Stomach (tissue), 9 donors: ENCODE measurements around the gene FBXL20. TPM values are rescaled to one million over a fixed set of nuclear protein-coding genes. Genes with fewer than 3 reads are reported as not detected.
"Not testable (repeated sequence)": the region's sequence is repeated elsewhere in the genome, so short reads cannot be mapped to it uniquely, and the experiment has no call there.

Experiments used
- DNase-seq, 2 donors: peaks; one replicate each; pipeline versions ENCODE4 v3.0.0 to v3.0.0-alpha.2; 2013 to 2019
- H3K27ac ChIP-seq, 5 donors: fragments of 200-600 bp in 4 of 5; sonication (generic) in 4 of 5; one replicate each; pipeline ENCODE4 v1.5.1; 2013 to 2019; ENCODE audit warnings: mild to moderate bottlenecking in 1 of 5, moderate library complexity in 1 of 5
- H3K27me3 ChIP-seq, 3 donors: fragments of 200-600 bp; sonication (generic); one replicate each; pipeline ENCODE4 v1.5.1; 2017 to 2019; ENCODE audit warnings: mixed run types in 1 of 3
- H3K36me3 ChIP-seq, 4 donors: fragments of 200-600 bp; sonication (generic); 1 replicate in 3 of 4; 2 replicates in 1 of 4; pipeline ENCODE4 v1.5.1; 2016 to 2019
- H3K4me1 ChIP-seq, 4 donors: fragments of 200-600 bp; sonication (generic); one replicate each; pipeline ENCODE4 v1.5.1; 2016 to 2019
- H3K4me3 ChIP-seq, 4 donors: fragments of 200-600 bp; sonication (generic) in 3 of 4; one replicate each; pipeline ENCODE4 v1.5.1; 2016 to 2019; ENCODE audit warnings: mild to moderate bottlenecking in 1 of 4
- H3K9me3 ChIP-seq, 4 donors: fragments of 200-600 bp; sonication (generic); one replicate each; pipeline ENCODE4 v1.5.1; 2016 to 2019
- EP300 ChIP-seq: sonication (generic); formaldehyde crosslinking; IDR thresholded peaks from one replicate; pipeline ENCODE4 v1.6.1; 2017; ENCODE audit warnings: antibody characterized with exemption
- POLR2A ChIP-seq, 4 donors: fragments of 450-650 bp; IDR thresholded peaks; one replicate each; pipeline ENCODE4 v1.6.1; 2016; ENCODE audit warnings: antibody characterized with exemption in 4 of 4, control low read depth in 2 of 4, mild to moderate bottlenecking in 1 of 4, moderate library complexity in 1 of 4
- POLR2AphosphoS5 ChIP-seq, 3 donors: sonication (generic); formaldehyde crosslinking; IDR thresholded peaks; one replicate each; pipeline ENCODE4 v1.6.1; 2016; ENCODE audit warnings: antibody characterized with exemption in 3 of 3
- WGBS, 5 donors: extraction: QIAGEN DNeasy Blood & Tissue Kit in 3 of 5; methylation state at CpG; one replicate each; pipeline versions ENCODE4 v1.1.5 to v1.1.7; 2013 to 2018; 5-methylcytosine and 5-hydroxymethylcytosine counted together
- intact Hi-C: fragments of 100-400 bp; cut with DNase I; formaldehyde crosslinking; loops from one replicate; pipeline ENCODE4 v1.15.1; 2023; ENCODE audit warnings: low total_unique reads
- polyA plus RNA-seq, 3 donors: library from polyadenylated mRNA; stranded (reverse); fragments of 200-250 nt; gene quantifications; one replicate each; pipeline ENCODE4 v1.2.3, GENCODE V29; 2013
- total RNA-seq, 5 donors: library from RNA; depleted of rRNA; stranded (reverse); fragments of >200 nt; gene quantifications; one replicate each; pipeline versions ENCODE4 v1.1.0 to v1.2.3, GENCODE V29; 2014 to 2016
- TF ChIP-seq, protein P1 (sequence below), 7 experiments: fragments of 450-650 bp in 4 of 7; fragments of 200-600 bp in 3 of 7; sonication (generic) in 3 of 7; IDR thresholded peaks; one replicate each; pipeline ENCODE4 v1.5.1; 2016 to 2019; ENCODE audit warnings: antibody characterized with exemption in 7 of 7, control low read depth in 2 of 7, mild to moderate bottlenecking in 1 of 7
- donor health status: healthy with polysubstance abuse.
- donor health status: Bipolar disorder and iron deficiency.
- donor health status: healthy.

Gene FBXL20
- total and polyA plus RNA-seq, 8 donors: 1.5 to 18.4 (median 8.0) TPM

DNA sequence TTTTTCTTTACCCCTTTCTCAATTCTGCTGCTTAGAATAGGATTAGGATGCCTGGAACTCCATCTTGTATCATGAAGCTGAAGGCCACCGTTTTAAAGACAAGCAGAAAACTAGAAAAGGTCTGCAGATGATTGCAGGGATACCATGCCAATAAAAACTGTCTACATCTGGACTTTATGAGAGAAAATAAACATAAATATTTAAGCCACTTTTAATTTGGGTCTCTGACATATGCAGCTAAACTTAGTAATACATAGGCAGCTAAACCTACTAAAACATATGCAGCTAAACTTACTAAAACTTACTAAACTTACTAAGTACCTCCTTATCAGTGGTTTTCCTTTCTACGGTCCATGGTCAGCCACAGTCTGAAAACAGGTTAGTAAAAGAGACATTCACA, 48.4 kb downstream of the FBXL20 start:
- H3K36me3 ChIP-seq: no peaks in the 10 kb centered on the region
- no peak for DNase-seq
- TF ChIP-seq POLR2AphosphoS5 (IDR thresholded peaks at IDR 0.05): no peak
- intact Hi-C loops: no loop called here
- H3K4me1 ChIP-seq: peaks cover 0 to 32% (median 20%) of the 10 kb centered on the region in 4 donors
- H3K27me3 ChIP-seq: no peaks in the 10 kb centered on the region
- WGBS, 5 donors: 40 to 65% (median 43%) methylated on average over 2 of the region's 2 CpGs
- H3K9me3 ChIP-seq: no peaks in the 10 kb centered on the region
- no peak overlapping the region for H3K27ac ChIP-seq
- H3K4me3 ChIP-seq: no peak overlapping the region

DNA sequence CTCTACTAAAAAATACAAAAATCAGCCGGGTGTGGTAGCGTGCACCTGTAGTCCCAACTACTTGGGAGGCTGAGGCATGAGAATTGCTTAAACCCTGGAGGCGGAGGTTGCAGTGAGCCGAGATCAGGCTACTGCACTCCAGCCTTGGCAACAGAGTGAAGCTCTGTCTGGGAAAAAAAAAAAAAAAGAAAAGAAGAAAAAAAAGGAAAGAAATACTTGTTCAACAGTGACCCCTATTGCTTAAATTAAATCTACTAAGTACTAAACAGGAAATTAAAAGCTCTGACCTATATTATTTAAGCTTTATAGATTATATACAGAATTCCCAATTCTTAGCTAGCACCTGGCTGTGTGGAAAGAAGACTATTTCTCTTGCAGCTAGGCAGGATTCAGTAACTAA, 48.9 kb downstream of the FBXL20 start:
- WGBS, 5 donors: 59 to 76% (median 66%) methylated on average over 4 of the region's 4 CpGs
- Histone ChIP-seq H3K27ac (no peak overlapping the region), H3K9me3 (no peaks in the 10 kb centered on the region), H3K4me3 (no peak overlapping the region), H3K4me1 (peaks cover 0 to 27% (median 17%) of the 10 kb centered on the region in 4 donors), H3K27me3 (no peaks in the 10 kb centered on the region), H3K36me3 (no peaks in the 10 kb centered on the region)
- no peak for DNase-seq
- TF ChIP-seq, protein P1, sequence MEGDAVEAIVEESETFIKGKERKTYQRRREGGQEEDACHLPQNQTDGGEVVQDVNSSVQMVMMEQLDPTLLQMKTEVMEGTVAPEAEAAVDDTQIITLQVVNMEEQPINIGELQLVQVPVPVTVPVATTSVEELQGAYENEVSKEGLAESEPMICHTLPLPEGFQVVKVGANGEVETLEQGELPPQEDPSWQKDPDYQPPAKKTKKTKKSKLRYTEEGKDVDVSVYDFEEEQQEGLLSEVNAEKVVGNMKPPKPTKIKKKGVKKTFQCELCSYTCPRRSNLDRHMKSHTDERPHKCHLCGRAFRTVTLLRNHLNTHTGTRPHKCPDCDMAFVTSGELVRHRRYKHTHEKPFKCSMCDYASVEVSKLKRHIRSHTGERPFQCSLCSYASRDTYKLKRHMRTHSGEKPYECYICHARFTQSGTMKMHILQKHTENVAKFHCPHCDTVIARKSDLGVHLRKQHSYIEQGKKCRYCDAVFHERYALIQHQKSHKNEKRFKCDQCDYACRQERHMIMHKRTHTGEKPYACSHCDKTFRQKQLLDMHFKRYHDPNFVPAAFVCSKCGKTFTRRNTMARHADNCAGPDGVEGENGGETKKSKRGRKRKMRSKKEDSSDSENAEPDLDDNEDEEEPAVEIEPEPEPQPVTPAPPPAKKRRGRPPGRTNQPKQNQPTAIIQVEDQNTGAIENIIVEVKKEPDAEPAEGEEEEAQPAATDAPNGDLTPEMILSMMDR (IDR thresholded peaks at IDR 0.05): no peak
- TF ChIP-seq POLR2AphosphoS5 (IDR thresholded peaks at IDR 0.05) (no peak), POLR2A (IDR thresholded peaks at IDR 0.05) (no peak), EP300 (no peak)
- intact Hi-C loops: no loop called here

DNA sequence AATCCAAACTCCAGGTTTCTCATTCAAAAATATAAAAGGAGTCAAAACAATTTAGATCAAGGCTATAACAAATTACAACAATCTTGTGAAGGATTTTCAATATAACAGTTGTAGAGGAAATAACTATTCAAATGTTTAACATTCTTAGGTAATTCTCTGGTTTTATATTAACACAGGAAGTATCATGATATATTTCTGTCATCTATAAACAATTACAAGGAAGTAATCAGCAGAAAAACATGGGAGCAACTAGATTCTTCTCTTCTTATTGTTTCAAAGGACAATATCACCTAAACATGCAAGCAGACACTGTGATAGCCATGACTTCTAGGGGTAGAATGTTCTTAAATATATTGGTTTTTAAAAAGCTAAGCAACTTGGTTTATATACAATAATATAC, 49.9 kb downstream of the FBXL20 start:
- Histone ChIP-seq H3K36me3 (no peaks in the 10 kb centered on the region), H3K4me3 (no peak overlapping the region), H3K27ac (no peak overlapping the region), H3K9me3 (no peaks in the 10 kb centered on the region), H3K27me3 (no peaks in the 10 kb centered on the region), H3K4me1 (peaks cover 0 to 25% (median 16%) of the 10 kb centered on the region in 4 donors)
- TF ChIP-seq EP300 (no peak), POLR2AphosphoS5 (IDR thresholded peaks at IDR 0.05) (no peak), POLR2A (IDR thresholded peaks at IDR 0.05) (no peak)
- TF ChIP-seq, protein P1 (IDR thresholded peaks at IDR 0.05): no peak
- DNase-seq: no peak
- intact Hi-C loops: no loop called here

GRCh38 chr17:39349246-39349645, 52.2 kb downstream of the FBXL20 start:
- no peak for DNase-seq
- TF ChIP-seq, protein P1 (IDR thresholded peaks at IDR 0.05): no peak
- no peak for TF ChIP-seq EP300
- TF ChIP-seq POLR2AphosphoS5 (IDR thresholded peaks at IDR 0.05): no peak
- TF ChIP-seq POLR2A (IDR thresholded peaks at IDR 0.05): no peak
- H3K4me1 ChIP-seq: peaks cover 0 to 25% (median 16%) of the 10 kb centered on the region in 4 donors
- no peak overlapping the region for H3K4me3 ChIP-seq
- H3K27me3 ChIP-seq: no peaks in the 10 kb centered on the region
- intact Hi-C loops: no loop called here
- 77 to 100% (median 93%) methylated on average over 3 of the region's 3 CpGs for WGBS, 5 donors
- H3K9me3 ChIP-seq: no peaks in the 10 kb centered on the region
- no peak overlapping the region for H3K27ac ChIP-seq
- no peaks in the 10 kb centered on the region for H3K36me3 ChIP-seq

DNA sequence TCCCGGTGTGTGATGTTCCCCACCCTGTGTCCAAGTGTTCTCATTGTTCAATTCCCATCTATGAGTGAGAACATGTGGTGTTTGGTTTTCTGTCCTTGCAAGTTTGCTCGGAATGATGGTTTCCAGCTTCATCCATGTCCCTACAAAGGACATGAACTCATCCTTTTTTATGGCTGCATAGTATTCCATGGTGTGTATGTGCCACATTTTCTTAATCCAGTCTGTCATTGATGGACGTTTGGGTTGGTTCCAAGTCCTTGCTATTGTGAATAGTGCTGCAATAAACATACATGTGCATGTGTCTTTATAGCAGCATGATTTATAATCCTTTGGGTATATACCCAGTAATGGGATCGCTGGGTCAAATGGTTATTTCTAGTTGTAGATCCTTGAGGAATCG, 54.6 kb downstream of the FBXL20 start:
- H3K36me3 ChIP-seq, H3K27me3 ChIP-seq, H3K27ac ChIP-seq, intact Hi-C loops, H3K9me3 ChIP-seq, H3K4me3 ChIP-seq, DNase-seq: not testable (repeated sequence)
- 91 to 95% (median 94%) methylated on average over 5 of the region's 5 CpGs for WGBS, 5 donors
- H3K4me1 ChIP-seq: peaks cover 0 to 10% (median 4%) of the 10 kb centered on the region in 4 donors
